Pons (tissue), 1 donor: ENCODE measurements around the gene SMCR8.
"Not testable (repeated sequence)": the region's sequence is repeated elsewhere in the genome, so short reads cannot be mapped to it uniquely, and the experiment has no call there.

ENCODE experiments used
- DNase-seq: peaks from one replicate; pipeline ENCODE4 v3.0.0-alpha.2; 2016; ENCODE audit warnings: low spot score

Gene SMCR8, protein sequence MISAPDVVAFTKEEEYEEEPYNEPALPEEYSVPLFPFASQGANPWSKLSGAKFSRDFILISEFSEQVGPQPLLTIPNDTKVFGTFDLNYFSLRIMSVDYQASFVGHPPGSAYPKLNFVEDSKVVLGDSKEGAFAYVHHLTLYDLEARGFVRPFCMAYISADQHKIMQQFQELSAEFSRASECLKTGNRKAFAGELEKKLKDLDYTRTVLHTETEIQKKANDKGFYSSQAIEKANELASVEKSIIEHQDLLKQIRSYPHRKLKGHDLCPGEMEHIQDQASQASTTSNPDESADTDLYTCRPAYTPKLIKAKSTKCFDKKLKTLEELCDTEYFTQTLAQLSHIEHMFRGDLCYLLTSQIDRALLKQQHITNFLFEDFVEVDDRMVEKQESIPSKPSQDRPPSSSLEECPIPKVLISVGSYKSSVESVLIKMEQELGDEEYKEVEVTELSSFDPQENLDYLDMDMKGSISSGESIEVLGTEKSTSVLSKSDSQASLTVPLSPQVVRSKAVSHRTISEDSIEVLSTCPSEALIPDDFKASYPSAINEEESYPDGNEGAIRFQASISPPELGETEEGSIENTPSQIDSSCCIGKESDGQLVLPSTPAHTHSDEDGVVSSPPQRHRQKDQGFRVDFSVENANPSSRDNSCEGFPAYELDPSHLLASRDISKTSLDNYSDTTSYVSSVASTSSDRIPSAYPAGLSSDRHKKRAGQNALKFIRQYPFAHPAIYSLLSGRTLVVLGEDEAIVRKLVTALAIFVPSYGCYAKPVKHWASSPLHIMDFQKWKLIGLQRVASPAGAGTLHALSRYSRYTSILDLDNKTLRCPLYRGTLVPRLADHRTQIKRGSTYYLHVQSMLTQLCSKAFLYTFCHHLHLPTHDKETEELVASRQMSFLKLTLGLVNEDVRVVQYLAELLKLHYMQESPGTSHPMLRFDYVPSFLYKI

DNA sequence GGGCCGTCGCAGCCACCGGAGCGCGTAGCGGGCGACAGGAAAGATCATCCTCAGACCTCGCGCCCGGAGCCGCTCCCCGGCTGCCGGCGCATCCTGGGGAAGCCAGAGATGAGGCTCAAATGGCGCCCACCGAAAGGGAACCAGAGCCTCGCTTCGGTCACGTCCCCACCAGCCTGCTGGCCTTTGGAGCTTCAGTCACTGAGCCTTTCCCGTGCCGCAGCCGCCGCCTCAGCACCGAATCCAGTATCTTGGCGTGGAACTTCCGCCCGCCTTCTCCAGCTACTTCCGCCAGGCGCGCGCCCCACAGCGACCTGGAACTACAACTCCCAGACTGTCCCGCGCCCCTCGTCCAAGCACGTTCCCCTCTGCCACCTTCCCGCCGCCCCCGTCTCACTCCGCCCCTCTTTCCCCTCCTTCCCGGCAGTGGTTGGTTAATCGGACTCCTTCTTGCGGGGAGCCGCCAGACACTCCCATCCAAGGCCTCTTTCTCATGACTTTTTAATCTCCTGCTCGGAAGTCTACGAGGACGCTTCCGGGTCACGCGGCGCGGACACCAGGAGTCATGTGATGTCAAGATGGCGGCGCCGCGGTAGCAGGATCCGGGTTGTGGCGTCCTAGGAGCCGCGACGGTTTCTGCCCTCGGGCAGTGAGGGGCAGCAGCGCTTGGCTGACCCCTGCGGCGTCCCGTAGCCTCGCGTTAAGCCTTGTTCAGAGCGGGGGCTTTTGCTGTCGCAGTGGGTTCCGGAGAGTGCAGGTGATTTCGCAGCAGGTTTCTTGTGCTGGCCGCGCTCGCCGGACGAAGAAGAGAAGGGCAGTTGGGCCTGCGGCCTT is at the start of gene SMCR8, which contains the start of gene TOP3A:
SMCR8 (plus strand) TSS at position 563 of the 831 bp plus-strand sequence. CDS start 497 bp downstream, outside the sequence.
TOP3A (minus strand) TSS at position 264 of the 831 bp plus-strand sequence; CDS start at position 48, 216 bp downstream.
- DNase-seq: peak; percentile 97

DNA sequence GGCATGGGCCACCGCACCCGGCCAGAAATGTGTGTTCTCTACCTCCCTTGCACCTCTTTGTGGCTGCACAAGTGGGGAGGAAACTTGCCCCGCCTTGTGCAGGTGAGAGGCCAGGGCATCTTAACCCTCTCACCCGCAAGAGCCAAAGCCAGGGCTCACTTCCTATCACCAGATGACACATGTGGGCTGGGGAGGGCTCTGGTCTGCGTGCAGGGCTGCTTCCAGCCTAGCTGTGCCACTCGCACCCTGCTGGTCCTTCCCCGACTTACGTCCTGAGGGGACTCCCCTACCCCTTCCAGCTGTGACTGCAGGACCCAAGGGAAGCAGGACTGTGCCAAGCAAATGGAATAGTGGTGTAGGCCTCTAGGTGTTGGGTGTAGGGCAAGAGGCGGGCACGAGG is 47.7 kb upstream of the SMCR8 start:
- DNase-seq: no peak

DNA sequence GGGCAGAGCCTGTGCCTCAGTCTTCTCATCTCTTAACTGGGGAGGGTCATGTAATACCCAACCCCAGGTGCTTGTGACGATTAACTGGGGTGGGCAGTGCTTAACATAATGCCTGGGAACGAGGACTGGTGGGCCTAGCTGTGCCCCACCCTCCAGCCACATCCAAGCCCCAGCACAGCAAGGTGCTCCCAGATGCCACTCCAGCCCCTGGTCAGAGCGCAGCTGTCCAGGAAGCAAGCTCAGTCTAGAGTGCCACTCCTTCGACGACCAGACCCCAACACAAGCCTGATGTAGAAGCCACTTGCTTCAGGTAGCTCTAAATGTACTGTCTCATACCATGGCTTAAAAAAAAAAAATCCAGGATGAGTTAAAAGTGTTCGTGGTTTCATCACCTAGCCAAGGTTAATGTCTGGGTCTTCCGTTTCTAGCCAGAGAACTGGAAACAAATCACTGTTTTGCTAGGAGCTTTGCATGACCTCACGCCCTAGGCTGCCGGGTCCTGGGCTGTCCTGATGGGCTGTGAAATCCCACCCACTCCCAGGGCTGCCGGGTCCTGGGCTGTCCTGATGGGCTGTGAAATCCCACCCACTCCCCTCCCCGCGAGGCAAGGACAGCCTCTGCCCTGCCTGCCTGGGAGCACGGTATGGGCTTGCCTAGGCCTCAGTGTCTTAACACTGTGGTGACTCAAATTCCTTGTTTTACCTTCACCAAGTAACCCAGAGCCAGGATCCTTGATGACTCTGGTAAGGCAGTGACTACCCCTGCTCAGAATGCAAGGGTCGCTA is 47.0 kb upstream of the SMCR8 start:
- DNase-seq: no peak

DNA sequence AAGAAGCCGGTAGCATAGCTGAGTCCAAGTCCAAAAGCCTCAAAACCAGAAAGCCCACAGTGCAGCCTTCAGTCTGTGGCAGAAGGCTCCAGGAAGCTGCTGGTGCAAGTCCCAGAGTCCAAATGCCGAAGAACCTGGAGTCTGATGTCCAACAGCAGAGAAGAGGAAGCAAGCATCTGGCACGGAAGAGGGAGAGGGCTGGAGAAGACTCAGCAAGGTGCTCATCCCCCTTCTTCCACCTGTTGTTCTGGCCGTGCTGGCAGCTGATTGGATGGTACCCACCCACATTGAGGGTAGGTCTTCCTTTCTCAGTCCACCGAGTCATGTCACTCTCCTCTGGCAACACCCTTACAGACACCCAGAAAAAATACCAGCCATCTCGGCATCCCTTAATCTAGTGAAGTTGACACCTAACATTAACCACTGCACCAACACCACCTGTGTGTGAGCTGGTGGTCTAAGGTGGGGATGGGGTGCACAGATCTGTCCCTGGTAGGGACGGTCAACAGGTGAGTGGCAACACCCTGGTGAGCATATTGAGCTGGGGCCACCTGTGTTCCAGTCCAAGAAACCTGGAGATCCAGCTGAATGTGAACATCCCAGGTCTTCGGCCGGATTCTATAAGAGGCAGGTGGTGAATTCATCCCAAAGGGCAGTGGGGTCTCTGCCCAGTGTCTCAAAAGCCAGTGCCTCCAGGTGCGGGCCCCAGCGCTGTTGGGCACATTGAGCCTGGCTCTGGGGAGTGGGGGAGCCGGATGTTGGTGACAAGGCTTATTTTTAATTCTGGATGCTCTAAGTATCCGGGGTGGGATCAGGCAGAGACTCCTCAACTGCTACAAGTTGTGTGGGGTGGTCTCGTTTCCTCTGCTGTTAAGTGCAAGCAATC is 44.8 kb upstream of the SMCR8 start:
- no peak for DNase-seq

DNA sequence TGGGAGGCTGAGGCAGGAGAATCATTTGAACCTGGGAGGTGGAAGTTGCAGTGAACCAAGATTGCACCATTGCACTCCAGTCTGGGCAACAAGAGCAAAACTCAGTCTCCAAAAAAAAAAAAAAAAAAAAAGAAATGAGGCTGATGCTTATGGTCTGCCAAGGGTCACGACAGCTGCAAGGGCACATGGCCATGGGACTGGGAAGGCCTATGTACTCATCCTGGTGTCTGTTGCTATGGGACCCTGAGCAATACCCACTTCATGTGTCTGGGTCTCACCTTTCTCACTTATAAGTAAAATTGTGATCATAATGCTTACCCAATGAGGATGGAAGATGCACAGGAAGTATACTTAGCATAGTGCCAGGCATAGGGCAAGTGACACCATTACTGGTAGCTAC is 38.0 kb upstream of the SMCR8 start:
- DNase-seq: no peak

DNA sequence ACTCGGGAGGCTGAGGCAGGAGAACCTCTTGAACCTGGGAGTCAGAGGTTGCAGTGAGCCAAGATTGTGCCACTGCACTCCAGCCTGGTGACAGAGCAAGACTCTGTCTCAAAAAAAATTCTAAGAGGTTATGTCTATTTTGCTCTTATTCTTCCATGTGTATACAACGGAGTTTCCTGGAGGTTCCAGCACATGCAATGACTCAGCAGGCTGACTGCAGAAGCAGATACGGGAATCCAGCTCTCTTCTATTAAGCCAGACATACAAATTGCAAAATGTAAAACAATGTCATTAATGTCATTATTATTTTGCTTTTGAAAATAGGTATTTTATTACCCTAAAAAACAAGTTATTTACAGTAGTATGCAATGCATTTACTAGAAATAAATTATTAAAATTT is 36.2 kb upstream of the SMCR8 start:
- no peak for DNase-seq

DNA sequence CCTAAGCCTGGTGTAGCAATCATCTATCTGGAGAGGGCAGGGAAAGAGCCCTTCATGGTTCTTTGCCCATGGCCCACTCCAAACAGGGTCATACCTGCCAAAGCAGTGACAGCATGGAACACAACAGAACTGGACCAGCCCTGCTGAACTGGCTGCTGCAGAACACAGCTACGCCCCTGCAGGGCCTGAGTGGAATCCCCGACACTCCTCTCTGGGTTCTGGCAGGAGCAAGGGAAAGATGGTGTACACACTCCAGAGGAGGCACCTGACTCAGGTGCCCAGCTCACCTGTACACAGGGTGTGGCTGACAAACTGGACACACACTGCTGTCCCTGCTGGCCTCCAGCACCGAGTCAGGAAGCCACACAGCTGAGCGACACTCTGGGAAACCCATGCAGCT is 34.8 kb upstream of the SMCR8 start:
- DNase-seq: no peak

DNA sequence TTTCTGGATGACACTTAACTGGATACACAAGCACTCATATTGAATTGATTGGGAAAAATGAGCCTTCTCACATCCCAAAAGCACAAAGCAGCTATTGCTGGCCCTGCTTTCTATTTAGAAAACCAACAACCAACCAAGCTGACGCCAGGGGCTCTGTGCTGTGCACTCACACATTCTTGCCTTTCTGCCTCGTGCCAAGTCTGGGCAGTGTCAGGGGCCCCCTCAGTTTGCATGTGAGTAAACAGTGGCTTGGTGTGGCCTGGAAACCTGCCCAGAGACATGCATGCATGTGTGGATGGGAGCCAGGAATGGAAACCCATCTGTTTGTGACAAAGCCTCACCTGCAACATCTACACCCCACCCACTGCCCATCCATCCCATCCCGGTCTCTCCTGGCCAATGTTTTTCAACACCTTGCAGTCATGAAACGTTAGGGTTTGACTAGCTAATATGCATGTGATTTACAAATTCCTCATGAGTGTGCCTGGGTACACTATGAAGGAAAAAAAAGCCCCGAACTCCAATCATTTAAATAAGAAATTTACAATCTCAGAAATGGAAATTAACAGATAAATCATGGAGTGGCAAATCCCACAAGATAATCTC is 34.2 kb upstream of the SMCR8 start:
- DNase-seq: peak; percentile 7

DNA sequence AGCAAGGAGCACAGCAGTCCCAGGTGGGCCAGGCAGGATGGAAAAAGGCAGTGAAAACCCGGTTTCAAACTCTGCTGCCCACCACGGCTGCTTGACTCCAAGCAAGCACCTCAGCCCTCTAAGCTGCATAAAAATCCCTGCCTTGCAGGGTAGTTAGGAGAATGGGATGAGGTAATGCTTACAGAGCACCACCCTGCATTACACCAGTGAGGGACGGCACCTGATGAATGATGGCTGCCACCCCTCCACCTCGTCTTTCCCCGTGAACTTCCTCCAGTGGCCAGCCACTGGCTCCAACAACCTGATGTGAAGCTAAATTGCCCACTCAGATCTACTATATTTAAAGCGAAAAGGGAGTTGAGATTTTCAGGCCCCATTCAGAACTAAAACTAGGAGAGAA is 33.3 kb upstream of the SMCR8 start:
- DNase-seq: no peak

DNA sequence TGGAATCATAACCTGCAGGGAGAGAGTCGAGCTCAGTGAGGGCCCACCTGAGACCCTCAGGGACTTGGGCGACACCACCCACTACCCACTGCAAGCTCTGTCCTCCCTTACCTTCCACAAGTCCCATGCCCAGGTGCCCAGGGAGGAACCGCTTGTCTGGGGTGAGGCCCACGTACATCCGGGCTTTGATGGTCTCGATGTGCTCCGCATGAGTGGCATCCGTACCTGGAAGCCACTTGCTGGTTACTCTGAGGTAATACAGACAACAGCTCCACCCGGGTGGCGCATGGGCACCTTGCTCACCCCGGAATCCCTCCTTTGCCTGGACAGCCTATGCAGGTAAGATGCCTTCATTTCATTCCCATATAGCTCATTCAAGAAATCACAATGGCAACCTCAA is 29.8 kb upstream of the SMCR8 start:
- DNase-seq: no peak

DNA sequence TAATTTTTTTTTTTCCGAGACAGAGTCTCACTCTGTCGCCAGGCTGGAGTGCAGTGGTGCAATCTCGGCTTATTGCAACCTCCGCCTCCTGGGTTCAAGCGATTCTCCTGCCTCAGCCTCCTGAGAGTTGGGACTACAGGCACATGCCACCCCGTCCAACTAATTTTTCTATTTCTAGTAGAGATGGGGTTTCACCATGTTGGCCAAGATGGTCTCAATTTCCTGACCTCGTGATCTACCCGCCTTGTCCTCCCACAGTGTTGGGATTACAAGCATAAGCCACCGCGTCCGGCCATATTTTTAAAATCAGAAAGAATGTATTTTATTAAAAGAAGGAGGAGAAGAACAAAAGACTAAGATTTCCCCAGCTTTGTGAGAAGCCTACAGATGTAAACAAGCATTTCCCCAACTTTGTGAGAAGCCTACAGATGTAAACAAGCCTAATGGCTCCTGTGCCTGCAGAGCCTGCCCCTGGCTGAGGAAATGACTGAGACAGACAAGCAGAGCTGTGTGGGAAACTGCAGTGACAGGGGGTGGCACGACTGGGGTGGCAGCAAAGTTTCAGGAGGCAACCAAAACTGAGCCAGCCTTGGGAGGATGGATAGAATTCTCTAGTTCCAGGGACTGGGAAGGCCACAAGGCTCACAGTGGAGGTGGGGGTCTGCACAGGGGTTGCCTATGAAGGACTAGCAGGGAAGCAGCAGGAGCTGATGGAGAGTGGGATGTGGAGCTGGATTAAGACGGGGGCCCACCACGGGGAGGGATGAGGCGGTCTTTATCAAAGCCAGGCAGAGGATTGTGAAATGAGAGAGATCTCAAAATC is 23.2 kb upstream of the SMCR8 start:
- DNase-seq: no peak

DNA sequence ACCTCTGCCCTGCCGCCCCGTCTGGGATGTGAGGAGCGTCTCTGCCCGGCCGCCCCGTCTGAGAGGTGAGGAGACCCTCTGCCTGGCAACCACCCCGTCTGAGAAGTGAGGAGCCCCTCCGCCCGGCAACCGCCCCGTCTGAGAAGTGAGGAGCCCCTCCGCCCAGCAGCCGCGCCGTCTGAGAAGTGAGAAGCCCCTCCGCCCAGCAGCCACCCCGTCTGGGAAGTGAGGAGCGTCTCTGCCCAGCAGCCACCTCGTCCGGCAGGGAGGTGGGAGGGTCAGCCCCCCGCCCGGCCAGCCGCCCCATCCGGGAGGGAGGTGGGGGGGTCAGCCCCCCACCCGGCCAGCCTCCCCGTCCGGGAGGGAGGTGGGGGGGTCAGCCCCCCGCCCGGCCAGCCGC is 17.0 kb upstream of the SMCR8 start:
- not testable (repeated sequence) for DNase-seq

DNA sequence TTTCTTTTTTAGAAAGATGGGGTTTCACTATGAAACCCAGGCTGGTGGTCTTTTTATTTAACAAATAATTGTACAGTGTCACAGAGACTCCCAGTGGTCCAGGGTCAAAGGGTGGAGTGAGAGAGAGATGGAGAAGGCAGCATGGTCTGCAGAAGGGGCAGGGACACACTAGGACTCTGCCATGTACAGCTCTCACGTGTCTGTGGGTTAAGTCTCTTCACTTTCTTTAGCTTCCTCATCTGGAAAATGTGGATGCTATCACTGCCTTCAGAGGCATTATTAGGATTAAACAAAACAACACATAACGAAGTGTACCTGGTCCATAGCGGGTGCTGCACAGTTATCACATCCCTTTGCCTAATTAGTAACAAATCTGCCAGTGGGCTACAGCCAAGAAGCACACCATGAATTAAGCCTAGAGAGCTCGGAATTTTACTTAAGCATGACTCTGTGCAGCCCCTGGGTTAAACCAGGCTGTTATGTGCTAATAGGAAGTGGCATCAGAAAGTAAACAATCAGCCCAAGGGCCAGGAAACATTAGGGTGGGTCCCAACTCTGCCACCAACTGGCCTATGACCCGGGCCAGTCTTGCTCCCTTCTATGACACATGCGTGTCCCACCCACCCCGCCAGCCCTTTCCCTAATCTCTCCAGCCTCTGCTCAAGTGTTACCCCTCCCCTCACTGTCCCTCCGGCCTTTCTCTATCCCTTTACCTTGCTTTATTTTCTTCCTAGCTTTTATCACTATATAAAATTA is 14.2 kb upstream of the SMCR8 start:
- no peak for DNase-seq

DNA sequence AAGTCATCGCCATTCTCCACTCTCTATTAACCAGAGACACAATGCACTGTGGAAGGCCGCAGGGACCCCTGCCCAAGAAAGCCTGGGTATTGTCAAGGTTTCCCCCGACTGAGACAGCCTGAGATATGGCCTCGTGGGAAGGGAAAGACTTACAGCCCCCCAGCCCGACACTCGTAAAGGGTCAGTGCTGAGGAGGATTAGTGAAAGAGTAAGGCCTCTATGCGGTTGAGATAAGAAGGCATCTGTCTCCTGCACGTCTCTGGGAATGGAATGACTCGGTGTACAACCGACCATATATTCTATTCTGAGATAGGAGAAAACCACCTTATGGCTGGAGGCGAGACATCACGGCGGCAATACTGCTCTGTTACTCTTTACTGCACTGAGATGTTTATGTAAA is 11.9 kb upstream of the SMCR8 start:
- not testable (repeated sequence) for DNase-seq

DNA sequence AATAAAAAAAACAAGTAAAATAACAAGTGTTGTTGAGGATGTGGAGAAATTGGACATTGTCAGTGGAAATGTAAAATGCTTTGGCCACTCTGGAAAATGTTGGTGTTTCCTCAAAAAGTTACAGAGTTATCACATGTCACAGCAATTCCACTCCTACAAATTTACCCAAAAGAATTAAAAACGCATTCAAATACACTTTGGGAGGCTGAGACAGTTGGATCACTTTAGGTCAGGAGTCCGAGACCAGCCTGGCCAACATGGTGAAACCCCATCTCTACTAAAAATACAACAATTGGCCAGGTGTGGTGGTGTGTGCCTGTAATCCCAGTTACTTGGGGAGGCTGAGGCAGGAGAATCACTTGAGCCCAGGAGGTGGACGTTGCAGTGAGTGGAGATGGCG is 5.9 kb upstream of the SMCR8 start:
- no peak for DNase-seq

DNA sequence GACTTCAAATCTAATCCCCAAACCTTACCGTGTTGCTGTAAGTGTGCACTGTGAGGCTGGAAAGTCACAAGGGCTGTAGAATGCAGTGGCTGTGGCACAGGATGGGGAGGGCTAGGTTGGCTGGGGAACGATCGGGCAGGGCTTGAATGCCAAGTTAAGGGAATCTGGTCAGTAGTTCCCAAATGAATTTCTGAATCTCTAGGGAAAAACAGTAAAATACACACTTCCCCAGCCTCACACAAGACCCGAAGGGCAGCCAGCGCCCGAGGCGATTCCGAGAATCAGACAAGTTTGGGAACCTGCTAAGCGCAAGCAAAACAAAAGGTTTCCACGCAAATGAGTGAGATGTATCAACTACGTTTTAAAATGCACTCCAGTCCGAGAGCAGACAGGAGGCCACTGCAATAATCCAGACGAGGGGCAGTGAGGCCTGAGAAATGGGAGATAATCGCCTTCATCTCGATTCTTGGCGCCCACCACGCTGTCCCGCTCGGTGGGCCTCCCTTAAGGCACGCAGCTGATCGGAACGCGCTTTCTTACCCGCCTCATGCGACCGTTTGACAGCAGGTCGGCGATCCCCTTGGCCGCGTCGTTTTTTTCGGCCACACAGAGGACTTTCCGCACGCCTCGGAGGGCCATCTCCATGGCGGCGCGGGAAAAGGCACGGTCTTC is 898 bp upstream of the SMCR8 start:
- DNase-seq: peak; percentile 14

DNA sequence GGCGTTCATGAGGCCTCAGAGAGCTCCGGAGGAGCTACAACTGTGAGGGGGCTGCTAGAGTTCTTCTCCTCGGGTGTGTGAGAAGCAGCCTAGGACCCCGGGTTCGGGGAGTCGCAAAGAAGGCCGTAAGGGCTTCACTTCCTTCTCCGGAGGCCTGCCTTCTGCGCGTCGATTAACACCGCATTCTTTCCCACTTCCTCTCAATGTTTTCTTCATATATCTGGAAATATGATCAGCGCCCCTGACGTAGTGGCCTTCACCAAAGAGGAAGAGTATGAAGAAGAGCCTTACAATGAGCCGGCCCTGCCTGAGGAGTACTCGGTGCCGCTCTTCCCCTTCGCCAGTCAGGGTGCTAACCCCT is 449 bp downstream of the SMCR8 start:
- DNase-seq: no peak

DNA sequence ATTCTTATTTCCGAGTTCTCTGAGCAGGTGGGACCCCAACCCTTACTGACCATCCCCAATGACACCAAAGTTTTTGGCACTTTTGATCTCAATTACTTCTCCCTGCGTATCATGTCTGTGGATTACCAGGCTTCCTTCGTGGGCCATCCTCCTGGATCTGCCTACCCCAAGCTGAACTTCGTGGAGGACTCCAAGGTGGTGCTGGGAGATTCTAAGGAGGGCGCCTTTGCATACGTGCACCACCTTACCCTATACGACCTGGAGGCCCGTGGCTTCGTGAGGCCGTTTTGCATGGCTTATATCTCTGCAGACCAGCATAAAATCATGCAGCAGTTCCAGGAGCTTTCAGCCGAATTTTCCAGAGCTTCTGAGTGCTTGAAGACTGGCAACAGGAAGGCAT is 868 bp downstream of the SMCR8 start:
- DNase-seq: no peak
